Measurements from ENCODE around the gene LSAMP. TPM values are rescaled to one million over a fixed set of nuclear protein-coding genes. Genes with fewer than 3 reads are reported as not detected.
A peak's percentile ranks its signal among the peaks of the same experiment; 100 is the strongest.

Gene LSAMP
- polyA plus RNA-seq, 1 of the 3 experiments (the other 2 are of a cell fraction), result 6.6 TPM

- 18% methylated on average over 4 of the region's 4 CpGs for WGBS (ENCODE audit: low lambda C conversion rate)
- peak; percentile 67; the same call in 1 of the 2 replicates for TF ChIP-seq TEAD4 (IDR thresholded peaks at IDR 0.05; ENCODE audit: borderline replicate concordance, insufficient read depth)
- peak; percentile 75 for TF ChIP-seq TCF12 (IDR thresholded peaks at IDR 0.05)
- peak; percentile 86 for TF ChIP-seq FOSL2 (IDR thresholded peaks at IDR 0.05; ENCODE audit: borderline replicate concordance, low read depth)
- peak; percentile 80 for TF ChIP-seq JUND (IDR thresholded peaks at IDR 0.05)
- 0 out of 2 replicates have a peak, but pooled peaks have one; percentile 21 for TF ChIP-seq YY1 (IDR thresholded peaks at IDR 0.05; ENCODE audit: low read depth)
- no peak for TF ChIP-seq RCOR1 (IDR thresholded peaks at IDR 0.05; ENCODE audit: low read length)
- TF ChIP-seq, protein P1, sequence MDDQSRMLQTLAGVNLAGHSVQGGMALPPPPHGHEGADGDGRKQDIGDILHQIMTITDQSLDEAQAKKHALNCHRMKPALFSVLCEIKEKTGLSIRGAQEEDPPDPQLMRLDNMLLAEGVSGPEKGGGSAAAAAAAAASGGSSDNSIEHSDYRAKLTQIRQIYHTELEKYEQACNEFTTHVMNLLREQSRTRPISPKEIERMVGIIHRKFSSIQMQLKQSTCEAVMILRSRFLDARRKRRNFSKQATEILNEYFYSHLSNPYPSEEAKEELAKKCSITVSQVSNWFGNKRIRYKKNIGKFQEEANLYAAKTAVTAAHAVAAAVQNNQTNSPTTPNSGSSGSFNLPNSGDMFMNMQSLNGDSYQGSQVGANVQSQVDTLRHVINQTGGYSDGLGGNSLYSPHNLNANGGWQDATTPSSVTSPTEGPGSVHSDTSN (IDR thresholded peaks at IDR 0.05), result peak; percentile 68
- TF ChIP-seq EP300 (IDR thresholded peaks at IDR 0.05; ENCODE audit: borderline replicate concordance in 1 of 2, low read depth in 1 of 2, low read length in 1 of 2), result peak in 1 of 2 experiments; percentile 76; a peak in 2 of 4 replicates
- peak; percentile 72 for TF ChIP-seq MAX (IDR thresholded peaks at IDR 0.05; ENCODE audit: low read depth)
- TF ChIP-seq GABPA (IDR thresholded peaks at IDR 0.05; ENCODE audit: low read depth), result no peak
- TF ChIP-seq NFIC (IDR thresholded peaks at IDR 0.05; ENCODE audit: borderline replicate concordance), result peak; percentile 77; the same call in 1 of the 2 replicates
- peak; percentile 34; the same call in 1 of the 2 replicates for TF ChIP-seq POLR2AphosphoS5 (IDR thresholded peaks at IDR 0.05; ENCODE audit: low read depth, low read length)
- TF ChIP-seq MEF2A (IDR thresholded peaks at IDR 0.05; ENCODE audit: borderline replicate concordance, low read depth), result no peak
- no peak for TF ChIP-seq EZH2phosphoT487 (IDR thresholded peaks at IDR 0.05; ENCODE audit: borderline replicate concordance, low read depth)
- TF ChIP-seq, protein P2, sequence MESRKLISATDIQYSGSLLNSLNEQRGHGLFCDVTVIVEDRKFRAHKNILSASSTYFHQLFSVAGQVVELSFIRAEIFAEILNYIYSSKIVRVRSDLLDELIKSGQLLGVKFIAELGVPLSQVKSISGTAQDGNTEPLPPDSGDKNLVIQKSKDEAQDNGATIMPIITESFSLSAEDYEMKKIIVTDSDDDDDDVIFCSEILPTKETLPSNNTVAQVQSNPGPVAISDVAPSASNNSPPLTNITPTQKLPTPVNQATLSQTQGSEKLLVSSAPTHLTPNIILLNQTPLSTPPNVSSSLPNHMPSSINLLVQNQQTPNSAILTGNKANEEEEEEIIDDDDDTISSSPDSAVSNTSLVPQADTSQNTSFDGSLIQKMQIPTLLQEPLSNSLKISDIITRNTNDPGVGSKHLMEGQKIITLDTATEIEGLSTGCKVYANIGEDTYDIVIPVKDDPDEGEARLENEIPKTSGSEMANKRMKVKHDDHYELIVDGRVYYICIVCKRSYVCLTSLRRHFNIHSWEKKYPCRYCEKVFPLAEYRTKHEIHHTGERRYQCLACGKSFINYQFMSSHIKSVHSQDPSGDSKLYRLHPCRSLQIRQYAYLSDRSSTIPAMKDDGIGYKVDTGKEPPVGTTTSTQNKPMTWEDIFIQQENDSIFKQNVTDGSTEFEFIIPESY (IDR thresholded peaks at IDR 0.05; ENCODE audit: borderline replicate concordance, low read depth), result 0 out of 2 replicates have a peak, but pooled peaks have one; percentile 20
- Histone ChIP-seq H3K27me3 (ENCODE audit: insufficient read depth) (no peaks in the 10 kb centered on the region), H3K9ac (peak overlapping the region; percentile 55; the same call in 1 of the 2 replicates), H3K9me2 (no peaks in the 10 kb centered on the region), H3K4me1 (ENCODE audit: control insufficient read depth in 1 of 2, insufficient read depth in 2 of 2, low read depth in 1 of 2, low read length in 1 of 2) (peaks cover 19 to 30% of the 10 kb centered on the region in 2 experiments; a peak in 3 of 4 replicates), H2AFZ (ENCODE audit: low read depth) (peak overlapping the region; percentile 67; the same call in 1 of the 2 replicates), H4K20me1 (ENCODE audit: insufficient read depth) (no peaks in the 10 kb centered on the region), H3F3A (replicated peaks; ENCODE audit: insufficient read depth) (peaks cover 15% of the 10 kb centered on the region), H3K79me2 (ENCODE audit: insufficient read depth) (no peaks in the 10 kb centered on the region), H3K36me3 (replicated peaks in 1 of 2; ENCODE audit: control insufficient read depth in 1 of 2, insufficient read depth in 2 of 2, low read length in 1 of 2) (no peaks in the 10 kb centered on the region), H3K9me3 (no peaks in the 10 kb centered on the region), H3K4me3 (ENCODE audit: low read depth in 2 of 2, low read length in 1 of 2) (no peak overlapping the region), H3K4me2 (peak overlapping the region; percentile 55), H3K27ac (ENCODE audit: low read depth in 2 of 2, low read length in 1 of 2) (peak overlapping the region; percentile 67 to 91; a peak in 3 of 4 replicates)
- DNase-seq, result no peak
- ChIA-PET CTCF (no interaction called here), POLR2A (no interaction called here)
Observed at GRCh38 chr3:116005404-116005803, 439.9 kb downstream of the LSAMP start.

GRCh38 chr3:116002235-116002634 lies 443.1 kb downstream of the LSAMP start:
- TF ChIP-seq SMC3 (IDR thresholded peaks at IDR 0.05; ENCODE audit: low read depth, low read length) (no peak), TAF1 (IDR thresholded peaks at IDR 0.05; ENCODE audit: borderline replicate concordance, low read depth, low read length) (no peak), SIN3A (IDR thresholded peaks at IDR 0.05; ENCODE audit: borderline replicate concordance, low read depth, low read length) (no peak), MAX (IDR thresholded peaks at IDR 0.05; ENCODE audit: low read depth) (no peak), RAD21 (IDR thresholded peaks at IDR 0.05; ENCODE audit: low read length) (no peak), TCF12 (IDR thresholded peaks at IDR 0.05) (no peak), POLR2AphosphoS5 (IDR thresholded peaks at IDR 0.05; ENCODE audit: low read depth, low read length) (no peak), GABPA (IDR thresholded peaks at IDR 0.05; ENCODE audit: low read depth) (no peak), CHD2 (IDR thresholded peaks at IDR 0.05; ENCODE audit: low read length, partially characterized antibody) (no peak), ELF1 (IDR thresholded peaks at IDR 0.05) (no peak), RFX5 (IDR thresholded peaks at IDR 0.05; ENCODE audit: low read length) (no peak), MEF2A (IDR thresholded peaks at IDR 0.05; ENCODE audit: borderline replicate concordance, low read depth) (no peak), GATA2 (CRISPR knock-in tag; IDR thresholded peaks at IDR 0.05) (no peak)
- TF ChIP-seq, protein P3, sequence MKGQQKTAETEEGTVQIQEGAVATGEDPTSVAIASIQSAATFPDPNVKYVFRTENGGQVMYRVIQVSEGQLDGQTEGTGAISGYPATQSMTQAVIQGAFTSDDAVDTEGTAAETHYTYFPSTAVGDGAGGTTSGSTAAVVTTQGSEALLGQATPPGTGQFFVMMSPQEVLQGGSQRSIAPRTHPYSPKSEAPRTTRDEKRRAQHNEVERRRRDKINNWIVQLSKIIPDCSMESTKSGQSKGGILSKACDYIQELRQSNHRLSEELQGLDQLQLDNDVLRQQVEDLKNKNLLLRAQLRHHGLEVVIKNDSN (IDR thresholded peaks at IDR 0.05; ENCODE audit: borderline replicate concordance, low read depth), result no peak
- peaks cover 23% of the 10 kb centered on the region for H3F3A ChIP-seq (replicated peaks; ENCODE audit: insufficient read depth)
- DNase-seq, result no peak
- no peaks in the 10 kb centered on the region for H3K79me2 ChIP-seq (ENCODE audit: insufficient read depth)
- no peaks in the 10 kb centered on the region for H3K9me3 ChIP-seq
- no peak overlapping the region for H3K4me3 ChIP-seq (ENCODE audit: low read depth in 2 of 2, low read length in 1 of 2)
- H3K9ac ChIP-seq, result no peak overlapping the region
- no peaks in the 10 kb centered on the region for H3K27me3 ChIP-seq (ENCODE audit: insufficient read depth)
- H3K4me1 ChIP-seq (ENCODE audit: control insufficient read depth in 1 of 2, insufficient read depth in 2 of 2, low read depth in 1 of 2, low read length in 1 of 2), result peaks cover 24 to 46% of the 10 kb centered on the region in 2 experiments
- 84% methylated on average over 2 of the region's 2 CpGs for WGBS (ENCODE audit: low lambda C conversion rate)
- no peaks in the 10 kb centered on the region for H3K9me2 ChIP-seq
- CTCF ChIA-PET, result interaction anchor here (1.0 kb wide), 1 partner anchor 19 kb away, joined by 4 read pairs; no protein-coding TSS in a partner anchor
- H2AFZ ChIP-seq (ENCODE audit: low read depth), result no peak overlapping the region
- no peak overlapping the region for H3K4me2 ChIP-seq
- H4K20me1 ChIP-seq (ENCODE audit: insufficient read depth), result no peaks in the 10 kb centered on the region
- POLR2A ChIA-PET, result no interaction called here
- H3K27ac ChIP-seq (ENCODE audit: low read depth in 2 of 2, low read length in 1 of 2), result peak overlapping the region; percentile 12 to 92; a peak in 3 of 4 replicates
- no peaks in the 10 kb centered on the region for H3K36me3 ChIP-seq (replicated peaks in 1 of 2; ENCODE audit: control insufficient read depth in 1 of 2, insufficient read depth in 2 of 2, low read length in 1 of 2)

Data from SK-N-SH (cell line).